SU-DHL-6 (cell line): ENCODE data around the gene HSPA9.

Source experiments
- H2AFZ ChIP-seq: fragments of 200-600 bp; sonication (generic); 2 replicates; pipeline ENCODE4 v1.6.1; 2014; ENCODE audit warnings: low read depth, mild to moderate bottlenecking, moderate library complexity, mixed read lengths, antibody characterized with exemption, low read length; ENCODE audit not compliant: severe bottlenecking
- H3F3A ChIP-seq: fragments of 200-600 bp; shearing (Covaris generic); 2 replicates; pipeline ENCODE4 v1.6.0; 2016; ENCODE audit warnings: antibody characterized with exemption, mild to moderate bottlenecking; ENCODE audit not compliant: insufficient read depth
- H3K27ac ChIP-seq: fragments of 200-600 bp; sonication (generic); 2 replicates; pipeline ENCODE4 v1.5.1; 2016; ENCODE audit warnings: low read depth, mild to moderate bottlenecking, low read length, moderate library complexity, mixed read lengths
- H3K27me3 ChIP-seq: fragments of 200-600 bp; sonication (generic), shearing (Covaris generic); 2 replicates; pipeline ENCODE4 v1.6.0; 2014; ENCODE audit warnings: mild to moderate bottlenecking, low read length
- H3K36me3 ChIP-seq: fragments of 200-600 bp; sonication (generic); 2 replicates; pipeline ENCODE4 v1.6.1; 2014; ENCODE audit warnings: mild to moderate bottlenecking, low read length, mixed read lengths
- H3K4me2 ChIP-seq: fragments of 300-600, 200-600 bp; shearing (Covaris generic), sonication (generic); 2 replicates; pipeline ENCODE4 v1.6.0; 2014; ENCODE audit warnings: low read length, low read depth, mild to moderate bottlenecking; ENCODE audit not compliant: poor library complexity, severe bottlenecking
- H3K4me3 ChIP-seq: fragments of 200-600 bp; sonication (generic); 2 replicates; pipeline ENCODE4 v1.5.1; 2014; ENCODE audit warnings: antibody characterized with exemption, low read length, mild to moderate bottlenecking, mixed read lengths; ENCODE audit not compliant: insufficient read depth, poor library complexity, severe bottlenecking
- H3K79me2 ChIP-seq: fragments of 200-600 bp; sonication (generic); 2 replicates; pipeline ENCODE4 v1.6.1; 2014; ENCODE audit warnings: mild to moderate bottlenecking, low read length, moderate library complexity; ENCODE audit not compliant: insufficient read depth
- H3K9ac ChIP-seq: fragments of 200-600 bp; sonication (generic); 2 replicates; pipeline ENCODE4 v1.7.0; 2014; ENCODE audit warnings: mild to moderate bottlenecking, low read length
- H3K9me2 ChIP-seq: fragments of 200-600 bp; sonication (generic); replicated peaks from 2 replicates; pipeline ENCODE4 v1.6.1; 2014; ENCODE audit warnings: low read length; ENCODE audit not compliant: insufficient read depth
- H3K9me3 ChIP-seq: fragments of 200-600 bp; sonication (generic); 2 replicates; pipeline ENCODE4 v1.6.1; 2014; ENCODE audit warnings: low read length, mixed read lengths; ENCODE audit not compliant: insufficient read depth
- H4K20me1 ChIP-seq: fragments of 200-600 bp; sonication (generic); 2 replicates; pipeline ENCODE4 v1.6.1; 2014; ENCODE audit warnings: low read depth, mild to moderate bottlenecking, antibody characterized with exemption, low read length, moderate library complexity, mixed read lengths
- CTCF ChIP-seq: fragments of 200-600 bp; sonication (generic); IDR thresholded peaks from one replicate; pipeline ENCODE4 v1.5.1; 2017; ENCODE audit warnings: antibody characterized with exemption, mild to moderate bottlenecking, low read length, moderate library complexity; ENCODE audit not compliant: insufficient read depth, poor library complexity, severe bottlenecking
- EZH2phosphoT487 ChIP-seq: fragments of 200-600 bp; sonication (generic), shearing (Covaris generic); conservative IDR thresholded peaks from 2 replicates; pipeline ENCODE4 v1.6.1; 2018; ENCODE audit warnings: mild to moderate bottlenecking, antibody characterized with exemption, low read length, moderate library complexity, mixed read lengths

The HSPA9 gene

DNA sequence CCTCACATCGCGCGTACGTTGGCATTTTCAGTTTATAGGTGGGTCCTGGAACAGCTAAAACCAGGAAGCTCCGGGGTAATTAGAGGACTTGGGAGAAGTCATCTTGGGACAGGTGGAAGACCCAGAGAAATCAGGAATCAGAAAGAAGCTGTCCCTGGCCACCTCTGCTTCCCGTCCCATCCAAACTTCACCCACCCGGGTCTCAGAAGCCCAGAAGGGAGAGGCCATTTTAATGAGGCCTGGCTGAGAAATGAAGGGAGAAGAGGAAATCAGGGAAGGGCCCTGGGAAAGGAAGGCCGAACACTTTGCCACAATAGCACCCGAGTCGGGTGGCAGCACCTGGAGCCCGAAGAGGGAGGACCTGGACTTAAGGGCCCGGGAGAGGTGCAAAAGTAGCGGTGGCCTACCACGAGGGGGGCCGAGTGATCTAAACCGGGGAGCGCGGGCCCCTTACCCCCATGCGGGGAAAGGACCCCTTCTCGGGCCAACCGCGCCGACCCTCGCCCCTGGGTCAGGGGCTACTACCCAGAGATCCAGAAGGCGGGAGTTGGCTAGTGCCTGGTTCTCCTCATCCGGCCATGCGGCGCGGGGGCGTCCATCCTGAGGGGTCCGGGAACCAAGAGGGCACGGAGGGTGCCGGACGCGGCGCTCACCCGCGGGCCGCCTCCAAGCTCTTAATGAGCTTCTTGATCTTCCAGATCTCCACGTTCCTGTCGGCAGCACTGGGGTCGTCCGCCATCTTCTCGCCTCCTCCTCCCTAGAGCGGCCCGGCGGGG, 32.8 kb downstream of the HSPA9 start:
- peak overlapping the region; percentile 49 for H3K27ac ChIP-seq

GRCh38 chr5:138541511-138542179, 33.6 kb downstream of the HSPA9 start:
- peak overlapping the region; percentile 92 for H3K4me2 ChIP-seq
- peaks cover 19% of the 10 kb centered on the region; the same call in 1 of the 2 replicates for H3K36me3 ChIP-seq
- H3K27me3 ChIP-seq, result no peaks in the 10 kb centered on the region
- H3K9me3 ChIP-seq, result no peaks in the 10 kb centered on the region
- peak overlapping the region; percentile 78 for H3K4me3 ChIP-seq
- peaks cover 91% of the 10 kb centered on the region for H3K79me2 ChIP-seq
- TF ChIP-seq CTCF, result no peak
- no peak for TF ChIP-seq EZH2phosphoT487
- H3K9ac ChIP-seq, result peak overlapping the region; percentile 98
- peaks cover 23% of the 10 kb centered on the region for H4K20me1 ChIP-seq
- peak overlapping the region; percentile 49; the same call in 1 of the 2 replicates for H3K27ac ChIP-seq
- H3F3A ChIP-seq, result peaks cover 6% of the 10 kb centered on the region; the same call in 1 of the 2 replicates
- H2AFZ ChIP-seq, result no peak overlapping the region
- H3K9me2 ChIP-seq, result no peaks in the 10 kb centered on the region

More for the DNA sequence above, 32.8 kb downstream of the HSPA9 start:
- Histone ChIP-seq H3K4me3 (peak overlapping the region; percentile 78), H3K4me2 (peak overlapping the region; percentile 92), H3K79me2 (peaks cover 91% of the 10 kb centered on the region), H2AFZ (no peak overlapping the region), H3K36me3 (peaks cover 19% of the 10 kb centered on the region; the same call in 1 of the 2 replicates), H3K9me2 (no peaks in the 10 kb centered on the region), H3K9me3 (no peaks in the 10 kb centered on the region), H3K9ac (peak overlapping the region; percentile 98), H3F3A (peaks cover 6% of the 10 kb centered on the region; the same call in 1 of the 2 replicates), H4K20me1 (peaks cover 16% of the 10 kb centered on the region), H3K27me3 (no peaks in the 10 kb centered on the region)
- TF ChIP-seq EZH2phosphoT487 (no peak), CTCF (no peak)

GRCh38 chr5:138539791-138540190, 35.4 kb downstream of the HSPA9 start:
- Histone ChIP-seq H2AFZ (no peak overlapping the region), H3K36me3 (peaks cover 19% of the 10 kb centered on the region; the same call in 1 of the 2 replicates), H3K9me2 (no peaks in the 10 kb centered on the region), H3K27ac (no peak overlapping the region), H3K4me2 (peak overlapping the region; percentile 92), H3K9me3 (no peaks in the 10 kb centered on the region), H3F3A (0 out of 2 replicates have a peak, but pooled peaks cover 6% of the 10 kb centered on the region), H4K20me1 (peaks cover 23% of the 10 kb centered on the region), H3K9ac (peak overlapping the region; percentile 98; the same call in 1 of the 2 replicates), H3K27me3 (no peaks in the 10 kb centered on the region), H3K4me3 (no peak overlapping the region), H3K79me2 (peaks cover 92% of the 10 kb centered on the region)
- TF ChIP-seq EZH2phosphoT487, result no peak
- no peak for TF ChIP-seq CTCF
